Stimulated activated effector memory CD8-positive, alpha-beta T cell treated with anti-CD3 and anti-CD28 coated beads, Interleukin-12 subunit alpha, Interleukin-12 subunit beta, amount 100 ng/mL, for 72 hours (primary cell): Measurements from ENCODE around the gene EIF2B5.
"Not testable (repeated sequence)": the region's sequence is repeated elsewhere in the genome, so short reads cannot be mapped to it uniquely, and the experiment has no call there.

Experiments used
- ATAC-seq: fragments of 150-1000 bp; cut with Tn5 transposase; 2 replicates; pipeline ENCODE4 v1.10.0; 2021
- DNase-seq, 2 donors: peaks; one replicate each; pipeline ENCODE4 v3.0.0; 2021 to 2022; ENCODE audit warnings: low spot score in 2 of 2
- H3K27ac Mint-ChIP-seq: one replicate; pipeline ENCODE4 v1.8.0; 2022; ENCODE audit warnings: mild to moderate bottlenecking, mixed read lengths
- H3K36me3 Mint-ChIP-seq: one replicate; pipeline ENCODE4 v1.8.0; 2022; ENCODE audit warnings: mild to moderate bottlenecking, mixed read lengths
- H3K4me1 Mint-ChIP-seq: one replicate; pipeline ENCODE4 v1.8.0; 2022; ENCODE audit warnings: mixed read lengths
- H3K4me3 Mint-ChIP-seq: one replicate; pipeline ENCODE4 v1.8.0; 2022; ENCODE audit warnings: mild to moderate bottlenecking, mixed read lengths
- H3K9me3 Mint-ChIP-seq: one replicate; pipeline ENCODE4 v1.8.0; 2022; ENCODE audit warnings: mixed read lengths

Gene EIF2B5

GRCh38 chr3:184134746-184135148 lies 411 bp upstream of the EIF2B5 start:
- Mint-ChIP-seq H3K27ac (peak overlapping the region; percentile 94), H3K4me3 (peak overlapping the region; percentile 97), H3K36me3 (peaks cover 39% of the 10 kb centered on the region), H3K4me1 (peaks cover 40% of the 10 kb centered on the region), H3K9me3 (no peaks in the 10 kb centered on the region)
- no peak for DNase-seq
- peak; percentile 55 for ATAC-seq

DNA sequence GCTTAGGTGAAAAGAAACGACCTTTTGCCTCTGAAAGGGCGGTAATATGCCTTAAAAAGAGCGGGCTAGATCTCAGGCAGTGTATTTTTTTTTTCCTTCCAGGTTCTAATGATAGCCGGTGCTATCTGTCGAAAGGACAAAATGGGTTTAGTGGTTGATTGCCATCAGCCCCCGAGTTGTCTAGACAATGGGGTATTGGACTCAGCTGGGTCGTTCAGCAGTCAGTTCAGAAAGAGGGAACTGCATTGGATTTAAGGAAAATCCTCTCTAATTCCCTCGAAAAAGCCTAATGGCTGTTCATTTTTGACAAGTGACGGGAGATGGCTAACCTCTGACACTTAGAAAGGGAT lies 728 bp downstream of the EIF2B5 start:
- H3K36me3 Mint-ChIP-seq: peaks cover 51% of the 10 kb centered on the region

DNA sequence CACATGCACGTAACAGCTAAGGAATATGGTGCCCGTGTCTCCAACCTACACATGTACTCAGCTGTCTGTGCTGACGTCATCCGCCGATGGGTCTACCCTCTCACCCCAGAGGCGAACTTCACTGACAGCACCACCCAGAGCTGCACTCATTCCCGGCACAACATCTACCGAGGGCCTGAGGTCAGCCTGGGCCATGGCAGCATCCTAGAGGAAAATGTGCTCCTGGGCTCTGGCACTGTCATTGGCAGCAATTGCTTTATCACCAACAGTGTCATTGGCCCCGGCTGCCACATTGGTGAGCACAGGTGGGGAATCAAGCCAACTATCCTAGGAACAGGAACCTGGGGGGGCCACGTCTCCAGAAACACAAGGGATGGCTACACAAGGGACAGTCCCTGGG lies 5.3 kb downstream of the EIF2B5 start:
- DNase-seq (no peak), ATAC-seq (no peak)
- Mint-ChIP-seq H3K4me1 (peaks cover 27% of the 10 kb centered on the region), H3K9me3 (no peaks in the 10 kb centered on the region), H3K4me3 (no peak overlapping the region), H3K36me3 (peaks cover 81% of the 10 kb centered on the region), H3K27ac (no peak overlapping the region)

More for the DNA sequence above, 728 bp downstream of the EIF2B5 start:
- ATAC-seq (no peak), DNase-seq (no peak)
- Mint-ChIP-seq H3K4me3 (peak overlapping the region; percentile 97), H3K27ac (peak overlapping the region; percentile 94), H3K9me3 (no peaks in the 10 kb centered on the region), H3K4me1 (peaks cover 40% of the 10 kb centered on the region)

DNA sequence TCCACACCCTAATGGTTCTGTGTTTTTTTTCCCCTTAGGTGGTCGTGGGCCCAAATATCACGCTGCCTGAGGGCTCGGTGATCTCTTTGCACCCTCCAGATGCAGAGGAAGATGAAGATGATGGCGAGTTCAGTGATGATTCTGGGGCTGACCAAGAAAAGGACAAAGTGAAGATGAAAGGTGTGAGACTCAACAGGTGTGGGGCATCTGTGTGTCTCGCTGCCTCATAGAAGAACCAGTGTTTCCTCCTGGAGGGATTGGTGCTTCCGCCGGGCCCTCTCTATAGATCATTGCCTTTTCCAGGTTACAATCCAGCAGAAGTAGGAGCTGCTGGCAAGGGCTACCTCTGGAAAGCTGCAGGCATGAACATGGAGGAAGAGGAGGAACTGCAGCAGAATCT lies 7.0 kb downstream of the EIF2B5 start:
- no peak overlapping the region for H3K4me3 Mint-ChIP-seq
- ATAC-seq (no peak), DNase-seq (no peak)
- no peaks in the 10 kb centered on the region for H3K9me3 Mint-ChIP-seq
- H3K27ac Mint-ChIP-seq: peak overlapping the region; percentile 35
- H3K36me3 Mint-ChIP-seq: peaks cover 87% of the 10 kb centered on the region
- peaks cover 10% of the 10 kb centered on the region for H3K4me1 Mint-ChIP-seq

GRCh38 chr3:184143327-184143726 lies 8.2 kb downstream of the EIF2B5 start:
- DNase-seq (no peak), ATAC-seq (no peak)
- Mint-ChIP-seq H3K4me3 (no peak overlapping the region), H3K4me1 (no peaks in the 10 kb centered on the region), H3K9me3 (no peaks in the 10 kb centered on the region), H3K27ac (no peak overlapping the region), H3K36me3 (peaks cover 77% of the 10 kb centered on the region)

DNA sequence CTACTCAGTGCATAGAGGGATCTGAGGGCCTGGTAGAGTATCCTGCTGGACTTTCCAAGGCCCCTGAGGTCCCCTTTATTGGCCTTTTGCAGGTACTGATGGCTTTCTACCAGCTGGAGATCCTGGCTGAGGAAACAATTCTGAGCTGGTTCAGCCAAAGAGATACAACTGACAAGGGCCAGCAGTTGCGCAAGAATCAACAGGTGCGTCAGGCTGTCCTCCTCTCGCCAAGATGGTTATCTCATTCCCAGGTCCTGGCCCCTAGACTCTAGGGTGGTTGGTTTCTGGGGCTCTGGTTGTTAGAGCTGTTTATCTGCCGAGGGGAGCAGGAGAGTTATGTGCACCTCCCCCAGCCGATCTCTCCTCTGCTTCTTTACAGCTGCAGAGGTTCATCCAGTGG lies 9.3 kb downstream of the EIF2B5 start:
- DNase-seq: no peak
- H3K27ac Mint-ChIP-seq: no peak overlapping the region
- H3K9me3 Mint-ChIP-seq: no peaks in the 10 kb centered on the region
- peaks cover 65% of the 10 kb centered on the region for H3K36me3 Mint-ChIP-seq
- no peaks in the 10 kb centered on the region for H3K4me1 Mint-ChIP-seq
- no peak for ATAC-seq
- H3K4me3 Mint-ChIP-seq: no peak overlapping the region

DNA sequence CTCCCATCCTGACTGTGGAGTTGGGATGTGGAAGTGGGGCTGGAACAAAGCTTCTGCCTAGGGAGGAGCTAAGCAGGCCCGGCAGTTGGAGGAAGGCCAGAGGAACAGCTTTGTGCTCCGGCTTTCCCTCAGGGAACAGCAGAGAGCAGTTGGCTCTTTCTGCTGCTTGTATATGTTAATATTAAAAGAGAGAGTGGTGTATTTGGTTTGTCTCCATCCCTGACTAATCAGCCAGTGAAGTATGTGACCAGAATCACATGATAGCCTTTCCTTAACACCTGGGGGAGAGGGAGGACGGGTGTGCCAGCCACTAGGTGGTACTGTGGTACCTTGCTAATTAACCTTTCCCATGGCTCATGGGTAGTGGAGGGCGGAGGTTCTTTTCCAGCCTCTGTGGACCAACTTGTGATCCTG lies 10.0 kb downstream of the EIF2B5 start:
- peak; percentile 75 for ATAC-seq
- H3K9me3 Mint-ChIP-seq: no peaks in the 10 kb centered on the region
- H3K36me3 Mint-ChIP-seq: peaks cover 59% of the 10 kb centered on the region

GRCh38 chr3:184145751-184146270 lies 10.7 kb downstream of the EIF2B5 start:
- DNase-seq (no peak), ATAC-seq (no peak)
- Mint-ChIP-seq H3K36me3 (peaks cover 52% of the 10 kb centered on the region), H3K4me1 (no peaks in the 10 kb centered on the region), H3K27ac (no peak overlapping the region), H3K4me3 (no peak overlapping the region), H3K9me3 (no peaks in the 10 kb centered on the region)

More for the DNA sequence above, 10.0 kb downstream of the EIF2B5 start:
- DNase-seq: no peak
- Mint-ChIP-seq H3K4me3 (no peak overlapping the region), H3K27ac (no peak overlapping the region), H3K4me1 (no peaks in the 10 kb centered on the region)

DNA sequence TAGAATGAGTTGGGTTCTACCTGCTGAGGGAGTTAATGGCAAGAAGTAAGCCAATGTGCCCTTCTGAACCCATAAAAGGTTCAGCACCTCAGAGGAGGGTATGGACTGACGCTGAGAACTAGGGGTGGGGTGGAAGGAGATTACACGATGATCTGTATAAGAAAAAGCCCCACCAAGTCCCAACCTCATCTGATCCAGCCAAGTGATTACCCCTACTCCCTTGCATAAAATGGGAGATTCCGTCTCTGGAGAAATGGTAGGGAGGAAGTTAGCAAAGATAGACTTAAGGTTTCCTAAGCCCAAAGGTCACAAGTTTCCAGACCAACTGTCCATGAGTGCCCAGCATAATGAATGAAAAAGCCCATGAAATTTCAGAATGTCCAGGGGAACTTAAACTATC lies 12.9 kb downstream of the EIF2B5 start:
- H3K27ac Mint-ChIP-seq: no peak overlapping the region
- H3K36me3 Mint-ChIP-seq: peaks cover 35% of the 10 kb centered on the region
- no peaks in the 10 kb centered on the region for H3K9me3 Mint-ChIP-seq
- no peaks in the 10 kb centered on the region for H3K4me1 Mint-ChIP-seq
- H3K4me3 Mint-ChIP-seq: no peak overlapping the region
- ATAC-seq (no peak), DNase-seq (no peak)

GRCh38 chr3:184149123-184149522 lies 14.0 kb downstream of the EIF2B5 start:
- no peak for ATAC-seq
- Mint-ChIP-seq H3K27ac (no peak overlapping the region), H3K4me3 (no peak overlapping the region), H3K9me3 (no peaks in the 10 kb centered on the region), H3K36me3 (peaks cover 24% of the 10 kb centered on the region), H3K4me1 (no peaks in the 10 kb centered on the region)
- no peak for DNase-seq

DNA sequence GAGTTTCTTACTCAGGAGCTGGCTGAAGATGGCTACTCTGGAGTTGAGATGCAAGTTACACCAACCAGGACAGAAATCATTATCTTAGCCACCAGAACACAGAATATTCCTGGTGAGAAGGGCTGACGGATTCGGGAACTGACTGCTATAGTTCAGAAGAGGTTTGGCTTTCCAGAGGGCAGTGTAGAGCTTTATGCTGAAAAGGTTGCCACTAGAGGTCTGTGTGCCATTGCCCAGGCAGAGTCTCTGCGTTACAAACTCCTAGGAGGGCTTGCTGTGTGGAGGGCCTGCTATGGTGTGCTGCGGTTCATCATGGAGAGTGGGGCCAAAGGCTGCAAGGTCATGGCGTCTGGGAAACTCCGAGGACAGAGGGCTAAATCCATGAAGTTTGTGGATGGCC lies 14.6 kb downstream of the EIF2B5 start:
- not testable (repeated sequence) for H3K4me3 Mint-ChIP-seq, DNase-seq, H3K4me1 Mint-ChIP-seq, H3K9me3 Mint-ChIP-seq, H3K27ac Mint-ChIP-seq, ATAC-seq
- H3K36me3 Mint-ChIP-seq: peaks cover 23% of the 10 kb centered on the region

DNA sequence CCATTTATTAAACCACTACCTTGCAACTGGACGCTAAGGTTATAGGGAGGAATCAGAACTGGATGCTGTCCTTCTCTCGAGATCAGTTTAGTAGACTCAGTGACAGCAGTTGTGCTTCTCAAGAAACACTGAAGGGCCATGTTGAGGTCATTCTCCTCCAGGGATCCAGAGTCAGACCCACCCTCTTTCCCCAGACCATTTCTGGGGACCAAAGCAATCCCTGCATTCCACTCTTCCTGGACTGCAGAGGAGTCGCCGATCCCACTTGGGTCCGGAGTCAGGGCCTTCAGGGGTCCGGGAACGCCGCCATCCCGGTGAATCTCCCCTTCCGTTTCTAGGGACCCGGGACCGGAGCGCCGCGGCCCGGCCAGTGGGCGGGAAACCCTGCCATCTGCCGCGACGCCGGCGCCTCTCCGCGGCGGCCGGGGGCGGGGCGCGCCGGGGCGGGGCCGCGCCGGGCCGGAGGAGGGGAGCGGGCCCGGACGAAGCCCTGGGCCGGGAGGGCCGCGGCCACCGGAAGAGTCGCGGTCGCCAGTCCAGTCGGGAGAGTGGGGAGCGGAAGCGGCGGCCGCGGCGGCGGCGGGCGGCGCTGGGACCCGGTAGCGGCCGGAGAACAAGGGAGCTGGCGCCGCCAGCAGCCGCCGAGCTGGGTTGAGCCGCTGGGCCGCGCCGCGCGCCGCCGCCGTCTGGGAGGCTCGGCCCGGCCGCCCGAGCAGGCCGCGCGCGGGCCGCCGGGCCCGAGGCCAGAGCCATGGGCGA lies 19.9 kb downstream of the EIF2B5 start, which contains the start of gene DVL3:
TSS of gene DVL3 (plus strand) at position 493 of the 759 bp plus-strand sequence. CDS start at position 752, 259 bp downstream.
- peak within 1 kb of the TSS; percentile 89 for H3K4me3 Mint-ChIP-seq
- H3K9me3 Mint-ChIP-seq: no peaks in the 10 kb centered on the region
- peak within 1 kb of the TSS; percentile 90 for H3K27ac Mint-ChIP-seq
- H3K4me1 Mint-ChIP-seq: peaks cover 28% of the 10 kb centered on the region
- DNase-seq: peak; percentile 42 to 75
- peak; percentile 83 for ATAC-seq
- peaks cover 24% of the 10 kb centered on the region for H3K36me3 Mint-ChIP-seq

- peak in 1 of 2 donors; percentile 34 for DNase-seq
- Mint-ChIP-seq H3K9me3 (no peaks in the 10 kb centered on the region), H3K4me1 (peaks cover 37% of the 10 kb centered on the region), H3K4me3 (peak overlapping the region; percentile 89), H3K36me3 (peaks cover 30% of the 10 kb centered on the region), H3K27ac (peak overlapping the region; percentile 90)
- peak; percentile 79 for ATAC-seq
Observed at GRCh38 chr3:184155644-184156521, 20.7 kb downstream of the EIF2B5 start.

DNA sequence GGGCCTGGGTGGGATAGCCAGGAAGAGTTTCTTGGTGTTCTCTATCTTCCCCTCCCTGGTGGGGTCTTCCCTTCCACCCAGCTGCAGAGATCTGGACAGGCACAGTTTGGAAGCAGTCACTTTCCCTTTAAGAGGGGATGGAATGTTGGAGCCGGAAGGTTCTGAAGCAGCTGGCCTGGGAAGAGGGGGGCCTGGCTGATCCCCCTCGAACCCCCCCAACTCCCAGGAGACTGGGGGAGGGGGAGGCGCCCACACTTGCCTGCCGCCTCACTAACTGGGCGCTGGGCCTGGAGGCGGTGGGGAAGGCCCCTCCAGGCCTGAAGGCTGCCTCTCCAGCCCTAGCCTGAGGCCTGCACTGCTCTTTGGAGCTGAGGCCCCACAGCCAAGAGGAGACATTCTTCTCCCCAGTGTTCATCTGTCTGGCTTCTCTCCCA lies 21.4 kb downstream of the EIF2B5 start:
- no peak for ATAC-seq
- peak overlapping the region; percentile 90 for H3K27ac Mint-ChIP-seq
- peaks cover 41% of the 10 kb centered on the region for H3K4me1 Mint-ChIP-seq
- peaks cover 33% of the 10 kb centered on the region for H3K36me3 Mint-ChIP-seq
- H3K4me3 Mint-ChIP-seq: peak overlapping the region; percentile 89
- no peaks in the 10 kb centered on the region for H3K9me3 Mint-ChIP-seq
- DNase-seq: no peak

DNA sequence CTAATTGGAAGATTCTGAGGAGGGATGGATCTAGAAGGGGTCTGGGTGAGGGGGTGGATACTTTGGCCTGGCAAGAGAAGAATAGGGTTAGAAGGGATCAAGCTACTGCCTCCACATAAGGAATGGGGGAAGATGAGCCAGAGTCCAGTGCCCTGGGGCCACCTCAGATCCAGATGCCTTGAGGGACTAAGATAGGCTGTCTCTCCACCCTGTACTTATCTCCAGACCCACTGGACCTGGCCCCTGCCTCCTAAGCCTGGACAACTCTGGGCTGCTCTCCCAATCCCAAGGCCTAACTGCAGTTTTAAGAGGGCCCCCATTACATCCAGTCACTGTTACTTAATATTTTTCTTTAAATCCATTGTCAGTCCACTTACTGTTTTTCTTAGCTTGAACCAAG lies 22.0 kb downstream of the EIF2B5 start:
- no peaks in the 10 kb centered on the region for H3K9me3 Mint-ChIP-seq
- peak overlapping the region; percentile 90 for H3K27ac Mint-ChIP-seq

More for the DNA sequence above, 22.0 kb downstream of the EIF2B5 start:
- Mint-ChIP-seq H3K4me1 (peaks cover 43% of the 10 kb centered on the region), H3K36me3 (peaks cover 37% of the 10 kb centered on the region), H3K4me3 (peak overlapping the region; percentile 89)
- no peak for DNase-seq
- no peak for ATAC-seq
